Calu3 (cell line): ENCODE data around the gene FLYWCH1. TPM values are rescaled to one million over a fixed set of nuclear protein-coding genes. Genes with fewer than 3 reads are reported as not detected.

Experiments used
- BruUV-seq: library from RNA; stranded (reverse); fragments of 400-500 nt; replicated peaks from 2 replicates; lab custom pipeline; 2021; lab: Mats Ljungman, UMichigan
- CTCF ChIA-PET: fragments of 300-600 bp; sonication (Branson Sonifier 250); formaldehyde crosslinking; loops from one replicate; lab custom pipeline; 2022; ENCODE audit warnings: antibody characterized with exemption; lab: Charles Lee
- DNase-seq: peaks from one replicate; pipeline ENCODE4 v3.0.0; 2022
- H3K27ac Mint-ChIP-seq: one replicate; pipeline ENCODE4 v1.8.0; 2022; ENCODE audit warnings: mixed read lengths; ENCODE audit not compliant: unreplicated experiment
- H3K27me3 Mint-ChIP-seq: one replicate; pipeline ENCODE4 v1.8.0; 2022; ENCODE audit warnings: mixed read lengths; ENCODE audit not compliant: unreplicated experiment
- H3K36me3 Mint-ChIP-seq: one replicate; pipeline ENCODE4 v1.8.0; 2022; ENCODE audit warnings: mild to moderate bottlenecking, moderate library complexity, mixed read lengths; ENCODE audit not compliant: insufficient read depth, unreplicated experiment
- H3K4me1 Mint-ChIP-seq: one replicate; pipeline ENCODE4 v1.8.0; 2022; ENCODE audit warnings: mild to moderate bottlenecking, low read depth, mixed read lengths; ENCODE audit not compliant: unreplicated experiment
- H3K4me3 Mint-ChIP-seq: one replicate; pipeline ENCODE4 v1.8.0; 2022; ENCODE audit warnings: mild to moderate bottlenecking, low read depth, moderate library complexity, mixed read lengths; ENCODE audit not compliant: unreplicated experiment
- H3K9me3 Mint-ChIP-seq: one replicate; pipeline ENCODE4 v1.8.0; 2022; ENCODE audit warnings: low read depth, mixed read lengths; ENCODE audit not compliant: unreplicated experiment
- intact Hi-C: fragments of 100-400 bp; cut with micrococcal nuclease; formaldehyde crosslinking; loops from one replicate; pipeline ENCODE4 v1.10.0; 2022; ENCODE audit not compliant: unreplicated experiment
- total RNA-seq: library from RNA; stranded (reverse); gene quantifications from 2 replicates; pipeline ENCODE4 v1.2.3, GENCODE V29; 2022
- TF ChIP-seq, protein P1 (sequence below): fragments of 200-600 bp; IDR thresholded peaks from one replicate; pipeline ENCODE4 v1.8.0; 2022; ENCODE audit warnings: antibody characterized with exemption; ENCODE audit not compliant: unreplicated experiment

Gene FLYWCH1
- total RNA-seq, 1 experiment from 2014 or later = 34.8 TPM

DNA sequence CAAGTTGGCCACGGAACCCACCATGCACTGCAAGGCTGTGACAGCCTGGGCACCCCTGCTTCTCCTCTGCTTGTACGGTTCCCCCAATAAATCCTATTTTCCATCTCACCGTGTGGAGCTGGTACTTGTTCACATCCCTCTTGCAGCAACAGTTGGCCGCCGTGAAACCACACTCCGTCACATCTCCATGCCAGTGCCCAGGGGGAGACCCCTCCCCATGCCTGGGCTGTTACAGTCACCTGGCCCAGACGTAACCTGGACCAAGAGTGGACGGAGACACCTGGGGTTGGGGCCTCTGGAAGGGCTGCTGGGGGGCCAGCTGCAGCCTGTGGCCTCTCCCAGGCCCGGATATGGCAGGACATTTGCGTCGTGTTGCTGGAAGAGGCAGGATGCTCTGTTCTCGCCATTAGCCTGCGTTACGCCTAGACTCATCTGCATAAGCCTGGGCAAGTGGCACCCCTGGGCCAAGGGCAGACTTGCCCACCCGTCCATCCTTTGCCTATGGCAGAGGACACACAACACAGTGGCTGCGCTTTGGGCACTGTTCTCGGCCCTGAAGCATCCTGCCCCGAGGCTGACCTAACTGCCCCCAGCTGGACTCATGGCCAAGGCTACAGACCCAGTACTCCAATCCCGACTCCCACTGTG is 38.1 kb downstream of the FLYWCH1 start:
- no TSS peak for BruUV-seq
- Mint-ChIP-seq H3K9me3 (no peaks in the 10 kb centered on the region), H3K4me1 (no peaks in the 10 kb centered on the region), H3K27ac (no peak overlapping the region), H3K36me3 (peaks cover 5% of the 10 kb centered on the region), H3K27me3 (peaks cover 12% of the 10 kb centered on the region), H3K4me3 (no peak overlapping the region)
- intact Hi-C loops = no loop called here
- no peak for DNase-seq
- TF ChIP-seq, protein P1, sequence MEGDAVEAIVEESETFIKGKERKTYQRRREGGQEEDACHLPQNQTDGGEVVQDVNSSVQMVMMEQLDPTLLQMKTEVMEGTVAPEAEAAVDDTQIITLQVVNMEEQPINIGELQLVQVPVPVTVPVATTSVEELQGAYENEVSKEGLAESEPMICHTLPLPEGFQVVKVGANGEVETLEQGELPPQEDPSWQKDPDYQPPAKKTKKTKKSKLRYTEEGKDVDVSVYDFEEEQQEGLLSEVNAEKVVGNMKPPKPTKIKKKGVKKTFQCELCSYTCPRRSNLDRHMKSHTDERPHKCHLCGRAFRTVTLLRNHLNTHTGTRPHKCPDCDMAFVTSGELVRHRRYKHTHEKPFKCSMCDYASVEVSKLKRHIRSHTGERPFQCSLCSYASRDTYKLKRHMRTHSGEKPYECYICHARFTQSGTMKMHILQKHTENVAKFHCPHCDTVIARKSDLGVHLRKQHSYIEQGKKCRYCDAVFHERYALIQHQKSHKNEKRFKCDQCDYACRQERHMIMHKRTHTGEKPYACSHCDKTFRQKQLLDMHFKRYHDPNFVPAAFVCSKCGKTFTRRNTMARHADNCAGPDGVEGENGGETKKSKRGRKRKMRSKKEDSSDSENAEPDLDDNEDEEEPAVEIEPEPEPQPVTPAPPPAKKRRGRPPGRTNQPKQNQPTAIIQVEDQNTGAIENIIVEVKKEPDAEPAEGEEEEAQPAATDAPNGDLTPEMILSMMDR = no peak
- CTCF ChIA-PET = no interaction called here

DNA sequence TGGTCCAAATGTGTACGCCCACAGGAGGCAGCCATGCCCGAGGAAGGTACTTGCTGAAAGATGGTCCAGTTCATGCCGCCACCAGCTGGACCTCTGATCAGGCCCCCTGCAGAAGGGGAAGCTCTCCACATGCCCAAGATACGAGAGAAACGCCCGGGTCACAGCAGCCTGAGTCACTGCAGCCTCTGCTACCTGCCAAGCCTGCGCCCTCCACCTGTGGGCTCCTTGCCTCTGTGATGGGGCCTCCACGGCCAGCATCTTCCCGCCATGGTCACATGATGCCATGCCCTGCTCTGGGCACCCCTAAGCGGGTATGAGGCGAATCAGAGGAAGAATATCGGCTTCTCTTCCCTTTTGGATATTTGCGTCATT is 38.6 kb downstream of the FLYWCH1 start:
- H3K4me3 Mint-ChIP-seq = no peak overlapping the region
- no peak overlapping the region for H3K27ac Mint-ChIP-seq
- peaks cover 14% of the 10 kb centered on the region for H3K27me3 Mint-ChIP-seq
- H3K9me3 Mint-ChIP-seq = no peaks in the 10 kb centered on the region
- DNase-seq = no peak
- TF ChIP-seq, protein P1 = no peak
- CTCF ChIA-PET = no interaction called here
- no peaks in the 10 kb centered on the region for H3K4me1 Mint-ChIP-seq
- BruUV-seq = no TSS peak
- intact Hi-C loops = no loop called here
- H3K36me3 Mint-ChIP-seq = peaks cover 5% of the 10 kb centered on the region

- Mint-ChIP-seq H3K9me3 (no peaks in the 10 kb centered on the region), H3K27me3 (peaks cover 14% of the 10 kb centered on the region), H3K36me3 (peaks cover 5% of the 10 kb centered on the region), H3K27ac (no peak overlapping the region), H3K4me3 (no peak overlapping the region), H3K4me1 (peaks cover under 1% of the 10 kb centered on the region)
- TF ChIP-seq, protein P1 = no peak
- no peak for DNase-seq
- CTCF ChIA-PET = interaction anchor here (1.5 kb wide), 1 partner anchor 16 kb away, joined by 3 read pairs; no protein-coding TSS in a partner anchor
- intact Hi-C loops = no loop called here
- no TSS peak for BruUV-seq
Observed at GRCh38 chr16:2950773-2951172, 39.0 kb downstream of the FLYWCH1 start.

DNA sequence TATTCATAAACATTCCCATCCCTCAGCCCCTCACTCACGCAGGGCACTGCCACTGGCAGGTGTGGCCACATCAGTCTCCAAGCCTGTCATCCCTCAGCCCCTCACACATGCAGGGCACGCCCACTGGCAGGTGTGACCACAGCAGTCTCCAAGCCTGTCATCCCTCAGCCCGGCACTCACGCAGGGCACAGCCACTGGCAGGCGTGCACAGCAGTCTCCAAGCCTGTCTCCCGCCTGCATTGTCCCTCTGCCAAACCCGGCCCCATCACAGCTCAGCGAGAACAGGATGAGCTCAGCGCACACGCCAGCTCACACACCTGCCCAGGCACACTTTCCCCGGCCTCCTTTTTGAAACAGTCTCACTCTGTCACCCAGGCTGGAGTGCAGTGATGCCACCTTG is 40.9 kb downstream of the FLYWCH1 start:
- Mint-ChIP-seq H3K27ac (no peak overlapping the region), H3K4me1 (peaks cover 19% of the 10 kb centered on the region), H3K9me3 (no peaks in the 10 kb centered on the region), H3K27me3 (peaks cover 31% of the 10 kb centered on the region), H3K4me3 (no peak overlapping the region), H3K36me3 (peaks cover 19% of the 10 kb centered on the region)
- TF ChIP-seq, protein P1 = no peak
- BruUV-seq = no TSS peak
- CTCF ChIA-PET = no interaction called here
- no peak for DNase-seq
- intact Hi-C loops = no loop called here
